GM18507 (cell line): ENCODE data around the gene CSNK2A2.

Source experiments
- DNase-seq: peaks from one replicate; pipeline ENCODE4 v3.0.0; 2011; ENCODE audit warnings: low read depth; ENCODE audit not compliant: insufficient read length; ENCODE audit errors: extremely low spot score
- FAIRE-seq: peaks from 2 replicates; lab custom pipeline; 2011; peaks lifted over from hg19 to GRCh38; lab: Jason Lieb, UNC

The CSNK2A2 gene

GRCh38 chr16:58118801-58119508 is 79.0 kb downstream of the CSNK2A2 start:
- no peak for DNase-seq
- no peak for FAIRE-seq

GRCh38 chr16:58116529-58116928 is 81.4 kb downstream of the CSNK2A2 start:
- FAIRE-seq (no peak), DNase-seq (no peak)

- no peak for FAIRE-seq
- DNase-seq = no peak
Observed at GRCh38 chr16:58116081-58116480, 81.8 kb downstream of the CSNK2A2 start.

- DNase-seq (no peak), FAIRE-seq (no peak)
Observed at GRCh38 chr16:58114827-58115825, 82.8 kb downstream of the CSNK2A2 start.

- FAIRE-seq (no peak), DNase-seq (no peak)
Observed at GRCh38 chr16:58111302-58111627, 86.6 kb downstream of the CSNK2A2 start.

- no peak for DNase-seq
- no peak for FAIRE-seq
Observed at GRCh38 chr16:58110571-58111301, 87.2 kb downstream of the CSNK2A2 start.

- DNase-seq = no peak
- no peak for FAIRE-seq
Observed at GRCh38 chr16:58109881-58110280, 88.0 kb downstream of the CSNK2A2 start.

- DNase-seq (no peak), FAIRE-seq (peak; percentile 63)
Observed at GRCh38 chr16:58109330-58109729, 88.6 kb downstream of the CSNK2A2 start.
